ENCODE data around the gene WDR82.

DNA sequence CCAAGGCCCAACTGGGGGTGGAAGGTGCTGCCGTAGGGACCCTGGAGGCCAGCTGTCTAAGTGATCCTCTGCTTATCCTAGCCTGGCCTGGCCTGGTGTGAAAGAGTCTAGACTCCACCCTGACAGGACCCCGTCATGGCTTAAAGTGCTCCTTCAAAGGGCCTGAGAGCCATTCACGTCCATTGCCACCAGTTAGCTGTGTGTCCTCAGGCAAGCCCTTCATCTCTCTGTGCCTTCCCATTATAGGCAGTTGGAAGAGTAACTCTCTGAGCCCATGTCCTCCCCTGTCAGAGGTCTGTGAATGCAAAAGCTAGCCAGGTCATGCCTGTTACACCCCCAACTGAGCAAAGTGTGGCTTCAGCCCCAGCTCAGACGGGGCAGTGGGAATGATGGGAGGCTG is 28.5 kb upstream of the WDR82 start:
- TF ChIP-seq CTCF (IDR thresholded peaks at IDR 0.05; ENCODE audit: borderline replicate concordance, extremely low read depth, low read length, poor library complexity, severe bottlenecking) (no peak), EZH2 (IDR thresholded peaks at IDR 0.05; ENCODE audit: borderline replicate concordance, low read depth, low read length, severe bottlenecking) (no peak)

Data from DND-41 (cell line).